Non-pigmented ciliary epithelial cell (primary cell): ENCODE data around the gene OTOP1.
"Not testable (repeated sequence)": the region's sequence is repeated elsewhere in the genome, so short reads cannot be mapped to it uniquely, and the experiment has no call there.

Experiments used
- DNase-seq: peaks from one replicate; pipeline ENCODE4 v3.0.0-alpha.2; 2010; ENCODE audit warnings: low read depth

OTOP1 gene

GRCh38 chr4:4164532-4165173 lies 62.1 kb downstream of the OTOP1 start:
- not testable (repeated sequence) for DNase-seq

GRCh38 chr4:4162186-4162585 lies 64.5 kb downstream of the OTOP1 start:
- not testable (repeated sequence) for DNase-seq

GRCh38 chr4:4160956-4161665 lies 65.6 kb downstream of the OTOP1 start:
- not testable (repeated sequence) for DNase-seq

- DNase-seq, result not testable (repeated sequence)
These were observed 81.1 kb downstream of the OTOP1 start for GRCh38 chr4:4145622-4146021.

GRCh38 chr4:4143376-4143775 lies 83.4 kb downstream of the OTOP1 start:
- DNase-seq, result not testable (repeated sequence)

GRCh38 chr4:4142679-4143078 lies 84.0 kb downstream of the OTOP1 start:
- not testable (repeated sequence) for DNase-seq

- DNase-seq, result not testable (repeated sequence)
These were observed 85.5 kb downstream of the OTOP1 start for GRCh38 chr4:4141186-4141585.
